Measurements from ENCODE around the gene CDH4. TPM values are rescaled to one million over a fixed set of nuclear protein-coding genes. Genes with fewer than 3 reads are reported as not detected.

The CDH4 gene
- total and polyA plus RNA-seq, 2 of the 8 experiments (the other 6 are each of a cell fraction or from before 2014, with no cell fraction given): 4.3 to 7.9 TPM

DNA sequence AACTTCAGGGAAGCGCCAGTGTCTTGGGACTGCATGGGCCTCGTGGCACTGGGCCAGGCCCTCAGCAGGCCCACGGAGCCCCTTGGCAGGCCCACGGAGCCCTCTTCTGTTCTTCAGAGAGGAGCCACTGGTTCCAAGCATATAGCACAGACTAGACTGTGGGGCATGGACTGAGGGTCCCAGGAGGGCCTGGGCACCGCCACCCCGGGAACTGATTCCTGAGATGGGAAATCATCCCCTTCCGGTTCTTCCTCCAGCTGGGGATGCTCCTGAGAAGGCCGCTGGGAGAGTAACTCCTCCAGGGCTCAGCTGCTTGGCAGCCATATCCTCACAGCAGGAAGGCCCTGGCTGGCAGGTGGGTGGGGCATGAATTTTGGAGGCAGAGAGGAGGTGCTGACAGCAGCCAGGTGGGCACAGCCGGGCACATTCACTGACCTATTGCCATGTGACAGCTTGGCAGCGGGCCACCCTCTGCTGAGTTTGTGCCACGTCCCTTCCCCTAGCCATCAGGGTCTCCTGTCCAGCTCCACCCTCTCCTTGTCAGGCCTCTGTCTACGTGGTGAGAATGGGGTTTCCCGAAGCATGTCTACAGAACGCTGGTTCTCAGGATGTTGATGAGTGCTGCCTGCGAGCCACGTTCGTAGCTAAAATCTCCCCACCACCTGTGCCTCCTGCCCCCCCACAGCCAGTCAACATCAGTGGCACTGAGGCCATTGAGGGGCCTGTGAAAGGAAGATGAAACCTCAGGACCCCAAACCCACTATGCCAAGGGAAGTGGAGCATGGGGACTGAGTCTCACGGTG, 661.6 kb downstream of the CDH4 start (continued):
- no peak for TF ChIP-seq SAP30 (IDR thresholded peaks at IDR 0.05; ENCODE audit: insufficient read depth, insufficient replicate concordance, low read length)
- no peak for TF ChIP-seq POLR2A (IDR thresholded peaks at IDR 0.05; ENCODE audit: control extremely low read depth in 1 of 2, low read depth in 2 of 2, low read length in 2 of 2)
- TF ChIP-seq CHD7 (IDR thresholded peaks at IDR 0.05; ENCODE audit: insufficient replicate concordance, low read length): no peak
- TF ChIP-seq SUZ12 (IDR thresholded peaks at IDR 0.05; ENCODE audit: low read length): no peak
- TF ChIP-seq SP1 (IDR thresholded peaks at IDR 0.05; ENCODE audit: low read depth, low read length): no peak
- no peak for TF ChIP-seq USF2 (IDR thresholded peaks at IDR 0.05; ENCODE audit: low read length)
- no peak for TF ChIP-seq EZH2 (IDR thresholded peaks at IDR 0.05; ENCODE audit: low read depth, low read length, severe bottlenecking)

All from H1 (cell line).